Psoas muscle (tissue), 8 donors: Measurements from ENCODE around the gene PPT2. TPM values are rescaled to one million over a fixed set of nuclear protein-coding genes. Genes with fewer than 3 reads are reported as not detected.

Experiments used
- ATAC-seq, 4 donors: fragments of 200-7000 bp; cut with Tn5 transposase; one replicate each; pipeline ENCODE4 v1.9.1; 2020; ENCODE audit warnings: moderate library complexity in 3 of 4, mild to moderate bottlenecking in 2 of 4
- DNase-seq, 2 donors: peaks; one replicate each; pipeline ENCODE4 v3.0.0-alpha.2; 2020
- H3K27ac ChIP-seq: fragments of 200-600 bp; one replicate; pipeline ENCODE4 v1.8.0; 2022
- H3K27me3 ChIP-seq, 3 donors: fragments of 200-600 bp in 1 of 3; one replicate each; pipeline versions ENCODE4 v1.6.1 to v1.8.0; 2013 to 2022; ENCODE audit warnings: low read length in 2 of 3, mild to moderate bottlenecking in 2 of 3, moderate library complexity in 1 of 3; ENCODE audit not compliant: insufficient read depth in 3 of 3
- H3K36me3 ChIP-seq, 2 donors: fragments of 200-600 bp in 1 of 2; one replicate each; pipeline versions ENCODE4 v1.6.1 to v1.8.0; 2013 to 2022; ENCODE audit warnings: low read depth in 1 of 2, mild to moderate bottlenecking in 1 of 2, moderate library complexity in 1 of 2; ENCODE audit not compliant: insufficient read depth in 1 of 2
- H3K4me1 ChIP-seq: fragments of 200-600 bp; one replicate; pipeline ENCODE4 v1.8.0; 2022
- H3K4me3 ChIP-seq: fragments of 200-600 bp; one replicate; pipeline ENCODE4 v1.8.0; 2022; ENCODE audit warnings: mild to moderate bottlenecking
- H3K9me3 ChIP-seq: fragments of 200-600 bp; one replicate; pipeline ENCODE4 v1.8.0; 2022
- WGBS, 3 donors: extraction: QIAGEN DNeasy Blood & Tissue Kit; methylation state at CpG; one replicate each; pipeline versions ENCODE4 v1.1.6 to v1.1.7; 2013; 5-methylcytosine and 5-hydroxymethylcytosine counted together
- intact Hi-C, 2 donors: fragments of 100-400 bp; cut with DNase I; formaldehyde crosslinking; loops; one replicate each; pipeline versions ENCODE4 v1.11.0 to v1.14.2; 2022
- polyA plus RNA-seq, 3 donors: library from polyadenylated mRNA; stranded (reverse); fragments of 200-250 nt; gene quantifications; one replicate each; pipeline ENCODE4 v1.2.3, GENCODE V29; 2013
- total RNA-seq, 4 donors: library from RNA; stranded (reverse); fragmentation: NEBNext Ultra II Directional in 2 of 4; extraction: Animal tissue kit (Norgen Biotek cat#: 25700) in 2 of 4; gene quantifications; one replicate each; pipeline versions ENCODE4 v1.2.1 to v1.2.4, GENCODE V29; 2021 to 2023
- TF ChIP-seq, protein P1 (sequence below): fragments of 200-600 bp; IDR thresholded peaks from one replicate; pipeline ENCODE4 v1.8.0; 2022; ENCODE audit warnings: antibody characterized with exemption
- donor health status: healthy with polysubstance abuse.
- donor health status: DM: no; HTN: no; CAD: no; lungs with moderate emphysema.
- donor health status: Bipolar disorder and iron deficiency.
- donor health status: healthy.
- donor health status: DM: yes; HTN: yes; CAD: no.
- donor health status: DM: no; HTN: no; CAD: no.
- donor health status: DM: no; HTN: no; CAD: no.
- donor health status: DM: yes; HTN: yes; CAD: no.

Gene PPT2
- total and polyA plus RNA-seq, 7 donors = 11.3 to 28.3 (median 14.8) TPM

DNA sequence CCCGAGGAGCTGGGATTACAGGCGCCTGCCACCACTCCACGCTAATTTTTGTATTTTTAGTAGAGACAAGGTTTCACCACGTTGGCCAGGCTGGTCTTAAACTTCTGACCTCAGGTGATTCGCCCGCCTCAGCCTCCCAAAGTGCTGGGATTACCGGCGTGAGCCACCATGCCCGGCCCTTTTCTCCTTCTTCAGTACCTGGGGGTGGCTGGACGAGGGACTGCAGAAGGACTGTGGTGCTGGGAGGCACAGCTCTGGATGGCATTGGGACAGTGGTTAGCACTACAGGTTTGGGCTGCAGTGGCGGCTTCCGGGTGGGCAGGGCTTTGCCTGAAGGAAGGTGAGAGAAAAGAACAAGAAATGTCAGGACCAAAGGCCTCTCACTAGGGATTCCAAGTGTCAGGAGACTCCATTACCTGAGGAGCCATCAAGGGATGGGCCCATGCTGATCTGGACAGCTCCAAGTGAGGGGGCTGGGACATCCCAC is 33.3 kb upstream of the PPT2 start:
- DNase-seq (no peak), ATAC-seq (no peak)
- peaks cover 7% of the 10 kb centered on the region for H3K4me1 ChIP-seq
- H3K36me3 ChIP-seq = peaks cover 10 to 97% of the 10 kb centered on the region in 2 donors
- 92 to 94% (median 94%) methylated on average over 11 to 12 of the region's 12 CpGs for WGBS, 3 donors
- TF ChIP-seq, protein P1, sequence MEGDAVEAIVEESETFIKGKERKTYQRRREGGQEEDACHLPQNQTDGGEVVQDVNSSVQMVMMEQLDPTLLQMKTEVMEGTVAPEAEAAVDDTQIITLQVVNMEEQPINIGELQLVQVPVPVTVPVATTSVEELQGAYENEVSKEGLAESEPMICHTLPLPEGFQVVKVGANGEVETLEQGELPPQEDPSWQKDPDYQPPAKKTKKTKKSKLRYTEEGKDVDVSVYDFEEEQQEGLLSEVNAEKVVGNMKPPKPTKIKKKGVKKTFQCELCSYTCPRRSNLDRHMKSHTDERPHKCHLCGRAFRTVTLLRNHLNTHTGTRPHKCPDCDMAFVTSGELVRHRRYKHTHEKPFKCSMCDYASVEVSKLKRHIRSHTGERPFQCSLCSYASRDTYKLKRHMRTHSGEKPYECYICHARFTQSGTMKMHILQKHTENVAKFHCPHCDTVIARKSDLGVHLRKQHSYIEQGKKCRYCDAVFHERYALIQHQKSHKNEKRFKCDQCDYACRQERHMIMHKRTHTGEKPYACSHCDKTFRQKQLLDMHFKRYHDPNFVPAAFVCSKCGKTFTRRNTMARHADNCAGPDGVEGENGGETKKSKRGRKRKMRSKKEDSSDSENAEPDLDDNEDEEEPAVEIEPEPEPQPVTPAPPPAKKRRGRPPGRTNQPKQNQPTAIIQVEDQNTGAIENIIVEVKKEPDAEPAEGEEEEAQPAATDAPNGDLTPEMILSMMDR = no peak
- no peaks in the 10 kb centered on the region for H3K27me3 ChIP-seq
- no peaks in the 10 kb centered on the region for H3K9me3 ChIP-seq
- no peak overlapping the region for H3K27ac ChIP-seq
- H3K4me3 ChIP-seq = no peak overlapping the region
- intact Hi-C loops = no loop called here

DNA sequence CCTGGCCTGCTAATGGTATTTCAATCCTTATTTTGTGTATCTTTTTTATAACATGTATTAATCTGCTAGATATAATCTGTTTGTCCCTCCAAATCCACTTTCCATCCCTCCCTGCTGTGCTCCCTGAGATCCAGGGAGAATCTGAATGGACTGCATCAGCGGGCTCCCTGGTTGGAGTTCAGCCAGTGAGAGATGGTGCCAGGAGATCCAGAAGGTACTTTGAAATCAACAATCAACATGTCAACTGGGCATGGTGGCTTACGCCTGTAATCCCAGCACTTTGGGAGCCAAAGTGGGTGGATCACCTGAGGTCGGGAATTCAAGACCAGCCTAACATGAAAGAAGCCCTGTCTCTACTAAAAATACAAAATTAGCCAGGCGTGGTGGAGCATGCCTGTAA is 30.3 kb upstream of the PPT2 start:
- DNase-seq = no peak
- H3K4me1 ChIP-seq = peaks cover 25% of the 10 kb centered on the region
- H3K27ac ChIP-seq = no peak overlapping the region
- no peaks in the 10 kb centered on the region for H3K9me3 ChIP-seq
- WGBS, 3 donors = 73 to 84% (median 77%) methylated on average over 4 of the region's 4 CpGs
- H3K4me3 ChIP-seq = no peak overlapping the region
- intact Hi-C loops = no loop called here
- TF ChIP-seq, protein P1 = no peak
- H3K36me3 ChIP-seq = peaks cover 10 to 83% of the 10 kb centered on the region in 2 donors
- no peaks in the 10 kb centered on the region for H3K27me3 ChIP-seq
- no peak for ATAC-seq

DNA sequence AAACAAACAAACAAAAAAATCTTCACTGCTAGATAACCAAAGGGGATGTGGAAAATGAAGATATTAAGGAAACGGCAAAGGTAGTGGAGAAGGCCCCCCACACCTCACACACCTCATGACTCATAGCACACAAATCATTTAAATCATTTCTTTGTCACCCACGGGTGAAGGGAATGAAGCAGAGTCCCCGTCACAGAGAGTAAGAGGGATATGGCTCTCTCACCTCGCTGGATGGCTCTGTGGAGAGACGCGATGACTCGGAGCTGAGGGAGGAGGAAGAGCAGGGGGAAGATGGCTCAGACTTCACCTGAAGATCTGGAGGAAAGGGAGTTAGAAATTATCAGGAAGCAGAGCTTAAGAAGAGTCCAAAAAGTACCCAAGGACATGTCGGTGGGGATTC is 27.1 kb upstream of the PPT2 start:
- Histone ChIP-seq H3K36me3 (peaks cover 4 to 52% of the 10 kb centered on the region in 2 donors), H3K27me3 (no peaks in the 10 kb centered on the region), H3K4me3 (peak overlapping the region; percentile 95), H3K27ac (no peak overlapping the region), H3K9me3 (no peaks in the 10 kb centered on the region), H3K4me1 (peaks cover 26% of the 10 kb centered on the region)
- intact Hi-C loops = loop anchor here (5.0 kb wide), 2 partner anchors 50 to 1160 kb away; partner anchors contain the start of genes AGPAT1 (in 1 of the 2), PFDN6 (in 1 of the 2), RNF5 (in 1 of the 2) and WDR46 (in 1 of the 2)
- no peak for ATAC-seq
- WGBS, 3 donors = 63 to 69% (median 69%) methylated on average over 8 of the region's 8 CpGs
- DNase-seq = no peak
- TF ChIP-seq, protein P1 = no peak

DNA sequence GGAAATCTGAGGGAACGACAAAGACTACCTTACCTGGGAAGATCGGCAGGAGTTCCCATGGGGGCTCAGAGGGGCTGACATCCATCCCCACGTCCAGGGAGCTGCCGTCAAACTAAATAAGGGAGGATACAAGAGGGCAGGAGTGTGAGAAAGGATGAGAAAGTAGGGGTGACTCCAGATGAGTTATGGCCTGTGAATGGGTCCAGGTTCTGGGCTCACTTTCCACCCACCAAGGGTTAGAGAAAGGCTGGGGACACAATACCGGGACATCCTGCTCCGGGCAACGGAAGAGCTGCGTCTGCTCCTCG is 26.6 kb upstream of the PPT2 start:
- TF ChIP-seq, protein P1 = no peak
- 3 to 5% (median 3%) methylated on average over 8 to 9 of the region's 9 CpGs for WGBS, 3 donors
- peaks cover 4 to 48% of the 10 kb centered on the region in 2 donors for H3K36me3 ChIP-seq
- peaks cover 26% of the 10 kb centered on the region for H3K4me1 ChIP-seq
- intact Hi-C loops = loop anchor here (5.0 kb wide), 2 partner anchors 50 to 1160 kb away; partner anchors contain the start of genes AGPAT1 (in 1 of the 2), PFDN6 (in 1 of the 2), RNF5 (in 1 of the 2) and WDR46 (in 1 of the 2)
- peak overlapping the region; percentile 86 for H3K27ac ChIP-seq
- ATAC-seq (no peak), DNase-seq (no peak)
- H3K9me3 ChIP-seq = no peaks in the 10 kb centered on the region
- H3K4me3 ChIP-seq = peak overlapping the region; percentile 95
- no peaks in the 10 kb centered on the region for H3K27me3 ChIP-seq
